K562 (cell line): ENCODE data around the gene PROP1. TPM values are rescaled to one million over a fixed set of nuclear protein-coding genes. Genes with fewer than 3 reads are reported as not detected.
"Not testable (repeated sequence)": the region's sequence is repeated elsewhere in the genome, so short reads cannot be mapped to it uniquely, and the experiment has no call there.

Experiments used
- ATAC-seq: fragments of 200-7000 bp; cut with Tn5 transposase; 3 replicates; pipeline ENCODE4 v1.9.1; 2020; ENCODE audit warnings: moderate library complexity
- BruUV-seq: library from RNA; stranded (reverse); fragments of 400-500 nt; replicated peaks from 2 replicates; lab custom pipeline; 2021; lab: Mats Ljungman, UMichigan
- CTCF ChIA-PET: fragments of 300-600 bp; formaldehyde crosslinking; extraction: SDS; loops from one replicate; lab custom pipeline; 2021; ENCODE audit warnings: low intra/inter-chr PET ratio; lab: Yijun Ruan, JAX
- POLR2A ChIA-PET: fragments of 300-600, 350-650 bp; sonication (Branson Sonifier 250); formaldehyde crosslinking; extraction: SDS; loops from one replicate; lab custom pipeline; 2021; ENCODE audit warnings: antibody characterized with exemption, inconsistent platforms; lab: Yijun Ruan, JAX
- DNase-seq, 4 experiments: peaks; one replicate each; pipeline versions ENCODE4 v3.0.0 to v3.0.0-alpha.2; 2011 to 2018; ENCODE audit warnings: low spot score in 3 of 4, mixed read lengths in 3 of 4; ENCODE audit errors: extremely low read depth in 1 of 4
- FAIRE-seq: peaks from 2 replicates; lab custom pipeline; 2011; peaks lifted over from hg19 to GRCh38; lab: Jason Lieb, UNC
- H2AFZ ChIP-seq: 2 replicates; pipeline ENCODE4 v1.6.0; 2011; ENCODE audit warnings: low read depth, low read length, control low read depth, inconsistent platforms
- H3K27ac ChIP-seq: fragments of 200-600 bp; 3 replicates; pipeline ENCODE4 v1.8.0; 2011; ENCODE audit warnings: low read depth, mild to moderate bottlenecking, control low read depth, inconsistent platforms, low read length, moderate library complexity, mixed read lengths; ENCODE audit errors: extremely low read depth
- H3K27me3 ChIP-seq, 2 experiments: fragments of 300-600 bp in 1 of 2; 2 replicates in 1 of 2; 3 replicates in 1 of 2; pipeline versions ENCODE4 v1.6.0 to v1.8.0; 2011; ENCODE audit warnings: inconsistent platforms in 2 of 2, low read length in 2 of 2, mild to moderate bottlenecking in 1 of 2, mixed read lengths in 1 of 2, moderate library complexity in 1 of 2; ENCODE audit not compliant: control insufficient read depth in 2 of 2, insufficient read depth in 2 of 2
- H3K36me3 ChIP-seq: fragments of 300-600 bp; 3 replicates; pipeline ENCODE4 v1.8.0; 2011; ENCODE audit warnings: mild to moderate bottlenecking, low read length, inconsistent platforms; ENCODE audit not compliant: control insufficient read depth, insufficient read depth
- H3K4me1 ChIP-seq, 2 experiments: fragments of 200-600 bp in 1 of 2; replicated peaks in 1 of 2; 2 replicates in 1 of 2; 3 replicates in 1 of 2; pipeline versions ENCODE4 v1.5.1 to v1.8.0; 2011; ENCODE audit warnings: inconsistent platforms in 2 of 2, low read length in 2 of 2, mild to moderate bottlenecking in 1 of 2, mixed read lengths in 1 of 2, moderate library complexity in 1 of 2; ENCODE audit not compliant: control insufficient read depth in 2 of 2, insufficient read depth in 2 of 2
- H3K4me2 ChIP-seq: 2 replicates; pipeline ENCODE4 v1.6.1; 2011; ENCODE audit warnings: low read length, control low read depth, inconsistent platforms, mixed read lengths; ENCODE audit not compliant: insufficient read depth
- H3K4me3 ChIP-seq: fragments of 200-600 bp; sonication (generic), shearing (Covaris generic); 2 replicates; pipeline ENCODE4 v1.5.1; 2016; ENCODE audit warnings: control low read depth, inconsistent platforms
- H3K79me2 ChIP-seq: fragments of 200-600 bp; 3 replicates; pipeline ENCODE4 v1.8.0; 2011; ENCODE audit warnings: low read length, inconsistent platforms; ENCODE audit not compliant: control insufficient read depth, insufficient read depth
- H3K9ac ChIP-seq, 2 experiments: 2 replicates each; pipeline versions ENCODE4 v1.6.0 to v1.6.1; 2011; ENCODE audit warnings: low read depth in 2 of 2, low read length in 2 of 2, control low read depth in 1 of 2, inconsistent platforms in 1 of 2, mild to moderate bottlenecking in 1 of 2, mixed read lengths in 1 of 2; ENCODE audit not compliant: insufficient read depth in 1 of 2
- H3K9me1 ChIP-seq: one replicate; pipeline ENCODE4 v1.6.0; 2011; ENCODE audit warnings: inconsistent platforms, mild to moderate bottlenecking, low read length, moderate library complexity; ENCODE audit not compliant: control insufficient read depth, insufficient read depth
- H3K9me3 ChIP-seq: replicated peaks from 2 replicates; pipeline ENCODE4 v1.5.1; 2011; ENCODE audit warnings: low read depth, low read length, inconsistent platforms; ENCODE audit not compliant: control insufficient read depth, insufficient read depth
- H4K20me1 ChIP-seq: replicated peaks from 2 replicates; pipeline ENCODE4 v1.6.1; 2011; ENCODE audit warnings: low read length, inconsistent platforms, mixed read lengths; ENCODE audit not compliant: control insufficient read depth, insufficient read depth
- BRD9 ChIP-seq: fragments of 450-650 bp; IDR thresholded peaks from 2 replicates; pipeline ENCODE4 v1.6.1; 2018; ENCODE audit warnings: low read depth; ENCODE audit not compliant: partially characterized antibody
- CCAR2 ChIP-seq: fragments of 200-400 bp; formaldehyde crosslinking; IDR thresholded peaks from 2 replicates; pipeline ENCODE4 v1.6.1; 2017; ENCODE audit warnings: mild to moderate bottlenecking, low read depth, low read length
- KDM2B ChIP-seq: fragments of 250-450 bp; sonication (Bioruptor Pico); IDR thresholded peaks from 2 replicates; pipeline ENCODE4 v1.8.0; 2021; ENCODE audit warnings: mild to moderate bottlenecking, moderate library complexity
- MAZ ChIP-seq, 2 experiments: fragments of 450-650 bp in 1 of 2; sonication (generic) in 1 of 2; formaldehyde crosslinking; IDR thresholded peaks in 1 of 2; conservative IDR thresholded peaks in 1 of 2; 2 replicates each; pipeline versions ENCODE4 v1.4.0 to v1.5.0; 2020; ENCODE audit warnings: mild to moderate bottlenecking in 1 of 2, missing genetic modification reagents in 1 of 2
- WGBS: fragments of 100-300 bp; shearing (Covaris generic); methylation state at CpG from one replicate; pipeline ENCODE4 v1.1.6; 2016; ENCODE audit warnings: low coverage, mixed read lengths; ENCODE audit not compliant: insufficient coverage; ENCODE audit errors: missing lambda C conversion rate; 5-methylcytosine and 5-hydroxymethylcytosine counted together
- in situ Hi-C: fragments of 300-500 bp; cut with MboI; formaldehyde crosslinking; loops from 4 replicates; pipeline ENCODE4 v1.15.0; 2018; ENCODE audit warnings: inconsistent platforms, mixed read lengths
- intact Hi-C: fragments of 100-400 bp; cut with micrococcal nuclease; formaldehyde crosslinking; loops from 2 replicates; pipeline ENCODE4 v1.14.2; 2022
- polyA plus RNA-seq, 8 experiments: library from polyadenylated mRNA; depleted of rRNA in 4 of 8; stranded (reverse) in 5 of 8; unstranded in 3 of 8; fragments of >200 nt; fragmentation: Nextera tagmentation in 2 of 8; fragmentation: Illumina TruSeq in 1 of 8; extraction: Ambion mirVana in 2 of 8; extraction: Trizol in 1 of 8; gene quantifications; 2 replicates each; pipeline versions ENCODE4 v1.2.1 to v1.2.3, GENCODE V29; 2011 to 2014; ENCODE audit warnings: inconsistent platforms in 1 of 8, missing spikeins in 1 of 8
- total RNA-seq, 7 experiments: library from RNA; depleted of rRNA in 6 of 7; stranded (reverse); fragments of >200 nt in 6 of 7; fragmentation: Illumina TruSeq in 2 of 7; extraction: Trizol in 2 of 7; gene quantifications; 2 replicates each; pipeline versions ENCODE4 v1.2.1 to v1.2.3, GENCODE V29; 2011 to 2021; ENCODE audit warnings: low replicate concordance in 1 of 7
- TF ChIP-seq, protein P1 (sequence below), 2 experiments: fragments of 150-350 bp in 1 of 2; IDR thresholded peaks; 2 replicates each; pipeline ENCODE4 v1.6.1; 2012 to 2016; ENCODE audit warnings: low read depth in 2 of 2, low read length in 2 of 2, mild to moderate bottlenecking in 1 of 2, moderate library complexity in 1 of 2
- TF ChIP-seq, protein P2 (sequence below), 2 experiments: fragments of 450-650 bp; conservative IDR thresholded peaks; 2 replicates each; pipeline ENCODE4 v1.6.1; 2017; ENCODE audit warnings: mild to moderate bottlenecking in 2 of 2, moderate library complexity in 2 of 2
- TF ChIP-seq, protein P3 (sequence below): fragments of 450-650 bp; formaldehyde crosslinking; IDR thresholded peaks from 2 replicates; pipeline ENCODE4 v1.4.0; 2020; ENCODE audit warnings: mild to moderate bottlenecking, moderate library complexity

PROP1 gene
- total and polyA plus RNA-seq, 9 of the 15 experiments (the other 6 are each of a cell fraction or from before 2014, with no cell fraction given), result not detected

DNA sequence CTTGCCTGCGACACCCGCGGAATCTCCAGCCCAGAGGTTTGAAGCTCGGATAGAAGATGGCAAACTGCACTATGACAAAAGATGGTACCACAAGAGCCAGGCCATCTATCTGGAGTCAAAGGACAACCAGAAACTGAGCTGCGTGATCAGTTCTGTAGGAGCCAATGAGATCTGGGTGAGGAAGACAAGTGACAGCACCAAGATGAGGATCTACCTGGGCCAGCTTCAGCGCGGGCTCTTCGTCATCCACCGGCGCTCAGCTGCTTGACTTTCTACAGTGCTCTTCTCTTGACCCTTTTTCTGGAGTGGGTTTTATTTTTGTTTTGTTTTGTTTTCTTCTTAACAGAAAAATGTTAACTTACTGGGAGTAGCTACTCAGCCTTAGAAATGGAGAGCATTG is 24.0 kb downstream of the PROP1 start:
- H3K36me3 ChIP-seq, ATAC-seq, BruUV-seq, intact Hi-C loops, in situ Hi-C loops, FAIRE-seq, H3K4me3 ChIP-seq, DNase-seq, H2AFZ ChIP-seq, H3K27ac ChIP-seq, H3K9me1 ChIP-seq, H3K79me2 ChIP-seq, CTCF ChIA-PET, H4K20me1 ChIP-seq, H3K4me2 ChIP-seq, H3K4me1 ChIP-seq, H3K9ac ChIP-seq, H3K9me3 ChIP-seq: not testable (repeated sequence)
- H3K27me3 ChIP-seq, result peaks cover 21 to 36% of the 10 kb centered on the region in 2 experiments
- WGBS, result 20% methylated on average over 10 of the region's 10 CpGs
- POLR2A ChIA-PET, result interaction anchor here (0.6 to 1.1 kb wide), 3 partner anchors 13 to 231 kb away, joined by 3 read pairs; no protein-coding TSS in a partner anchor

DNA sequence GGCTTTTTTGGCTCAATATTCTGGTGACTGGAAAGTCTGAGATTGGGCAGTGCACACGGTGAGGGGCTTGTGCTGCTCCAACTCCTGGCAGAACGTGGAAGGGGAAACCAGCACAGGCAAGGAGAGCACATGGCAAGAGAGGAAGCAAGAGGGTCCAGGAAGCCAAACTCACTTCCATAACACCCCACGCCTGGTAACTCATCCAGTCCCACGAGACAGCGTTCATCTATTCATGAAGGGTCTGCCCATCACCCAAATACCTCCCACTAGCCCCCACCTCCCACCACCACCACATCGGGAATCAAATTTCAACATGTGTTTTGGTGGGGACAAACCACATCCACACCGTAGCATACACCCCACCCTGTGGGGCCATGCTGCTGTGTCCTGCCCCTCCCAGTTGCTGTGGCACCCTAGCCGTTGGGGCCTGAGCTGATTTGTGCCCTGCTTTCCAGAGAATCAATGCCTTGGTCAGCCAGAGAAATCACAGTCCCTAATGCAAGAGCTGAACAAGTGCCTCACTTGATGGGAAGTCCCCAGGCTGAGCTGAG is 27.3 kb downstream of the PROP1 start:
- ATAC-seq, result no peak
- Histone ChIP-seq H3K4me2 (no peak overlapping the region), H3K4me1 (peaks cover 0 to 5% of the 10 kb centered on the region in 2 experiments; a peak in 2 of 5 replicates), H3K79me2 (no peaks in the 10 kb centered on the region), H3K9me3 (no peaks in the 10 kb centered on the region), H4K20me1 (no peaks in the 10 kb centered on the region), H3K27ac (no peak overlapping the region), H3K4me3 (no peak overlapping the region), H3K9ac (no peak overlapping the region), H3K27me3 (peaks cover 45 to 59% of the 10 kb centered on the region in 2 experiments), H2AFZ (no peak overlapping the region), H3K36me3 (no peaks in the 10 kb centered on the region), H3K9me1 (no peaks in the 10 kb centered on the region)
- intact Hi-C loops, result no loop called here
- ChIA-PET CTCF (no interaction called here), POLR2A (no interaction called here)
- FAIRE-seq, result no peak
- no TSS peak for BruUV-seq
- DNase-seq, result no peak
- 4% methylated on average over 8 of the region's 8 CpGs for WGBS
- in situ Hi-C loops, result no loop called here
- TF ChIP-seq, protein P1, sequence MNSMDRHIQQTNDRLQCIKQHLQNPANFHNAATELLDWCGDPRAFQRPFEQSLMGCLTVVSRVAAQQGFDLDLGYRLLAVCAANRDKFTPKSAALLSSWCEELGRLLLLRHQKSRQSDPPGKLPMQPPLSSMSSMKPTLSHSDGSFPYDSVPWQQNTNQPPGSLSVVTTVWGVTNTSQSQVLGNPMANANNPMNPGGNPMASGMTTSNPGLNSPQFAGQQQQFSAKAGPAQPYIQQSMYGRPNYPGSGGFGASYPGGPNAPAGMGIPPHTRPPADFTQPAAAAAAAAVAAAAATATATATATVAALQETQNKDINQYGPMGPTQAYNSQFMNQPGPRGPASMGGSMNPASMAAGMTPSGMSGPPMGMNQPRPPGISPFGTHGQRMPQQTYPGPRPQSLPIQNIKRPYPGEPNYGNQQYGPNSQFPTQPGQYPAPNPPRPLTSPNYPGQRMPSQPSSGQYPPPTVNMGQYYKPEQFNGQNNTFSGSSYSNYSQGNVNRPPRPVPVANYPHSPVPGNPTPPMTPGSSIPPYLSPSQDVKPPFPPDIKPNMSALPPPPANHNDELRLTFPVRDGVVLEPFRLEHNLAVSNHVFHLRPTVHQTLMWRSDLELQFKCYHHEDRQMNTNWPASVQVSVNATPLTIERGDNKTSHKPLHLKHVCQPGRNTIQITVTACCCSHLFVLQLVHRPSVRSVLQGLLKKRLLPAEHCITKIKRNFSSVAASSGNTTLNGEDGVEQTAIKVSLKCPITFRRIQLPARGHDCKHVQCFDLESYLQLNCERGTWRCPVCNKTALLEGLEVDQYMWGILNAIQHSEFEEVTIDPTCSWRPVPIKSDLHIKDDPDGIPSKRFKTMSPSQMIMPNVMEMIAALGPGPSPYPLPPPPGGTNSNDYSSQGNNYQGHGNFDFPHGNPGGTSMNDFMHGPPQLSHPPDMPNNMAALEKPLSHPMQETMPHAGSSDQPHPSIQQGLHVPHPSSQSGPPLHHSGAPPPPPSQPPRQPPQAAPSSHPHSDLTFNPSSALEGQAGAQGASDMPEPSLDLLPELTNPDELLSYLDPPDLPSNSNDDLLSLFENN (IDR thresholded peaks at IDR 0.05; ENCODE audit: low read depth in 2 of 2, low read length in 2 of 2), result no peak
- TF ChIP-seq KDM2B (CRISPR knock-in tag) (no peak), BRD9 (no peak), MAZ (CRISPR knock-in tag; conservative IDR thresholded peaks at IDR 0.05 in 1 of 2, IDR thresholded peaks at IDR 0.05 in 1 of 2) (no peak), CCAR2 (no peak)
- TF ChIP-seq, protein P2, sequence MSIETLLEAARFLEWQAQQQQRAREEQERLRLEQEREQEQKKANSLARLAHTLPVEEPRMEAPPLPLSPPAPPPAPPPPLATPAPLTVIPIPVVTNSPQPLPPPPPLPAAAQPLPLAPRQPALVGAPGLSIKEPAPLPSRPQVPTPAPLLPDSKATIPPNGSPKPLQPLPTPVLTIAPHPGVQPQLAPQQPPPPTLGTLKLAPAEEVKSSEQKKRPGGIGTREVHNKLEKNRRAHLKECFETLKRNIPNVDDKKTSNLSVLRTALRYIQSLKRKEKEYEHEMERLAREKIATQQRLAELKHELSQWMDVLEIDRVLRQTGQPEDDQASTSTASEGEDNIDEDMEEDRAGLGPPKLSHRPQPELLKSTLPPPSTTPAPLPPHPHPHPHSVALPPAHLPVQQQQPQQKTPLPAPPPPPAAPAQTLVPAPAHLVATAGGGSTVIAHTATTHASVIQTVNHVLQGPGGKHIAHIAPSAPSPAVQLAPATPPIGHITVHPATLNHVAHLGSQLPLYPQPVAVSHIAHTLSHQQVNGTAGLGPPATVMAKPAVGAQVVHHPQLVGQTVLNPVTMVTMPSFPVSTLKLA (conservative IDR thresholded peaks at IDR 0.05), result no peak
- TF ChIP-seq, protein P3, sequence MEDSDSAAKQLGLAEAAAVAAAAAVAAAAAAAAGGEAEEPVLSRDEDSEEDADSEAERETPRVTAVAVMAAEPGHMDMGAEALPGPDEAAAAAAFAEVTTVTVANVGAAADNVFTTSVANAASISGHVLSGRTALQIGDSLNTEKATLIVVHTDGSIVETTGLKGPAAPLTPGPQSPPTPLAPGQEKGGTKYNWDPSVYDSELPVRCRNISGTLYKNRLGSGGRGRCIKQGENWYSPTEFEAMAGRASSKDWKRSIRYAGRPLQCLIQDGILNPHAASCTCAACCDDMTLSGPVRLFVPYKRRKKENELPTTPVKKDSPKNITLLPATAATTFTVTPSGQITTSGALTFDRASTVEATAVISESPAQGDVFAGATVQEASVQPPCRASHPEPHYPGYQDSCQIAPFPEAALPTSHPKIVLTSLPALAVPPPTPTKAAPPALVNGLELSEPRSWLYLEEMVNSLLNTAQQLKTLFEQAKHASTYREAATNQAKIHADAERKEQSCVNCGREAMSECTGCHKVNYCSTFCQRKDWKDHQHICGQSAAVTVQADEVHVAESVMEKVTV, result no peak
